CD4-positive, alpha-beta T cell treated with Interferon alpha-2 for 1 hour (primary cell): ENCODE results near the gene SLC44A5.
"Not testable (repeated sequence)": the region's sequence is repeated elsewhere in the genome, so short reads cannot be mapped to it uniquely, and the experiment has no call there.

ENCODE experiments used
- DNase-seq, 2 donors: peaks; one replicate each; pipeline ENCODE4 v3.0.0-alpha.2; 2020 to 2022

SLC44A5 gene

GRCh38 chr1:75354267-75354666 is 256.6 kb downstream of the SLC44A5 start:
- not testable (repeated sequence) for DNase-seq

- DNase-seq: no peak
Observed at GRCh38 chr1:75353051-75353450, 257.9 kb downstream of the SLC44A5 start.

GRCh38 chr1:75345538-75346292 is 265.2 kb downstream of the SLC44A5 start:
- DNase-seq: no peak

GRCh38 chr1:75342786-75343185 is 268.1 kb downstream of the SLC44A5 start:
- DNase-seq: no peak

GRCh38 chr1:75341537-75341936 is 269.4 kb downstream of the SLC44A5 start:
- DNase-seq: no peak

GRCh38 chr1:75338616-75339483 is 272.1 kb downstream of the SLC44A5 start:
- no peak for DNase-seq

GRCh38 chr1:75334876-75335389 is 276.0 kb downstream of the SLC44A5 start:
- DNase-seq: no peak

GRCh38 chr1:75330624-75331023 is 280.3 kb downstream of the SLC44A5 start:
- no peak for DNase-seq

- DNase-seq: no peak
Observed at GRCh38 chr1:75328691-75329090, 282.2 kb downstream of the SLC44A5 start.

GRCh38 chr1:75327395-75327794 is 283.5 kb downstream of the SLC44A5 start:
- no peak for DNase-seq

GRCh38 chr1:75317976-75318375 is 292.9 kb downstream of the SLC44A5 start:
- no peak for DNase-seq

- no peak for DNase-seq
Observed at GRCh38 chr1:75316230-75316629, 294.7 kb downstream of the SLC44A5 start.

- DNase-seq: no peak
Observed at GRCh38 chr1:75312620-75313019, 298.3 kb downstream of the SLC44A5 start.

GRCh38 chr1:75310067-75310466 is 300.8 kb downstream of the SLC44A5 start:
- DNase-seq: no peak

- no peak for DNase-seq
Observed at GRCh38 chr1:75308365-75308764, 302.5 kb downstream of the SLC44A5 start.

GRCh38 chr1:75305061-75305460 is 305.9 kb downstream of the SLC44A5 start:
- no peak for DNase-seq

GRCh38 chr1:75293270-75293669 is 317.6 kb downstream of the SLC44A5 start:
- no peak for DNase-seq

- DNase-seq: no peak
Observed at GRCh38 chr1:75292013-75292412, 318.9 kb downstream of the SLC44A5 start.

- no peak for DNase-seq
Observed at GRCh38 chr1:75276385-75276784, 334.5 kb downstream of the SLC44A5 start.

- no peak for DNase-seq
Observed at GRCh38 chr1:75275631-75276030, 335.3 kb downstream of the SLC44A5 start.

GRCh38 chr1:75274920-75275506 is 335.9 kb downstream of the SLC44A5 start:
- DNase-seq: no peak

GRCh38 chr1:75273110-75273509 is 337.8 kb downstream of the SLC44A5 start:
- DNase-seq: no peak

GRCh38 chr1:75265792-75266191 is 345.1 kb downstream of the SLC44A5 start:
- peak in 1 of 2 donors; percentile 5 for DNase-seq
